Activated T-helper 2 cell treated with anti-CD3 and anti-CD28 coated beads, Interferon-gamma antibody, Interleukin-2, Interleukin-4, amounts not matched to agents 10 μg/mL and 5 μg/mL and 100 μg/mL, durations not matched to agents 14 hours and 24 hours and 36 hours (primary cell): ENCODE results near the gene CRIP2. TPM values are rescaled to one million over a fixed set of nuclear protein-coding genes. Genes with fewer than 3 reads are reported as not detected.

ENCODE experiments used
- total RNA-seq: library from RNA; stranded (reverse); gene quantifications from 2 replicates; pipeline ENCODE4 v1.2.3, GENCODE V29; 2022

Gene CRIP2
- total RNA-seq, 1 donor from 2014 or later: 0.16 TPM

Other genes starting within 250 kb of the CRIP2 start
- gene BTBD6, start 226.3 kb upstream of the CRIP2 start, total RNA-seq: 38.4 and 38.6 TPM in 2 replicates
- gene BRF1, start 173.8 kb upstream of the CRIP2 start, total RNA-seq: 44.0 TPM in 2 replicates
- gene PACS2, start 160.1 kb upstream of the CRIP2 start, total RNA-seq: 35.2 and 36.8 TPM in 2 replicates
- gene TEX22, start 76.3 kb upstream of the CRIP2 start, total RNA-seq: 4.7 and 5.0 TPM in 2 replicates
- gene MTA1, start 55.0 kb upstream of the CRIP2 start, total RNA-seq: 170 and 172 TPM in 2 replicates
- 156 and 185 TPM in 2 replicates for gene CRIP1, start 12.1 kb downstream of the CRIP2 start, total RNA-seq
- 38.2 and 42.6 TPM in 2 replicates for gene TEDC1, start 16.4 kb downstream of the CRIP2 start, total RNA-seq
- 8.2 and 9.6 TPM in 2 replicates for gene TMEM121, start 51.8 kb downstream of the CRIP2 start, total RNA-seq